ENCODE data around the gene NINJ2.

Gene NINJ2

DNA sequence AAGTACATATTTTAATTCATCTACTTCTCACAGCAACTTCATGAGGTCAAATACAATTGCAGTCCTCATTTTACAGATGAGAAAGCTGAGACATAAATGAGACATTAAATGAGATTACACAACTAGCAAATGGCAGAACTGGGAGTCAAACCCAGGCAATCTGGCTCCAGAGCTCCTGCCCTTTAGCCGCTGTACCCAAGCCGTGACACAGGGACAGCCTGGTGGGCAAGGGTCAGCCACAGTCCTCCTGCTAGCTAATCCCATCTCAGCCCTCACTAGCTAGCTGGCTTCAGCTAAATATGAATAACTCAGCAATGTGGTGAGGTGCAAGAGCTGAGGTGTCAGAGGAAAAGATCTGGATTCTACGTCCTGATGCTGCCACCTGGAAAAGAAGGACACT, 54.8 kb downstream of the NINJ2 start:
- no peaks in the 10 kb centered on the region for H3K36me3 ChIP-seq (ENCODE audit: control insufficient read depth in 1 of 2, insufficient read depth in 2 of 2, low read length in 2 of 2)
- H3K27me3 ChIP-seq (ENCODE audit: control insufficient read depth in 1 of 2, insufficient read depth in 2 of 2, low read length in 2 of 2) = no peaks in the 10 kb centered on the region
- no peak overlapping the region for H3K9ac ChIP-seq (ENCODE audit: low read depth in 1 of 2, low read length in 2 of 2)
- H3K4me1 ChIP-seq (ENCODE audit: control insufficient read depth in 1 of 2, insufficient read depth in 2 of 2, low read length in 2 of 2) = peaks cover 8% of the 10 kb centered on the region in 2 donors
- no peak overlapping the region for H3K4me3 ChIP-seq (ENCODE audit: low read depth in 1 of 2, low read length in 2 of 2)
- no peaks in the 10 kb centered on the region for H3K9me3 ChIP-seq (ENCODE audit: control insufficient read depth in 1 of 2, low read length in 2 of 2)
- H3K27ac ChIP-seq (ENCODE audit: low read depth, low read length) = no peak overlapping the region

- H3K27ac ChIP-seq (ENCODE audit: low read depth, low read length) = no peak overlapping the region
- H3K27me3 ChIP-seq (ENCODE audit: control insufficient read depth in 1 of 2, insufficient read depth in 2 of 2, low read length in 2 of 2) = no peaks in the 10 kb centered on the region
Measured at GRCh38 chr12:607541-608001, 55.7 kb downstream of the NINJ2 start.

GRCh38 chr12:604956-605355, 58.3 kb downstream of the NINJ2 start:
- Histone ChIP-seq H3K9me3 (ENCODE audit: control insufficient read depth in 1 of 2, low read length in 2 of 2) (no peaks in the 10 kb centered on the region), H3K4me1 (ENCODE audit: control insufficient read depth in 1 of 2, insufficient read depth in 2 of 2, low read length in 2 of 2) (peaks cover 2 to 3% of the 10 kb centered on the region in 2 donors), H3K27ac (ENCODE audit: low read depth, low read length) (no peak overlapping the region)

More at GRCh38 chr12:607541-608001, 55.7 kb downstream of the NINJ2 start:
- Histone ChIP-seq H3K9ac (ENCODE audit: low read depth in 1 of 2, low read length in 2 of 2) (no peak overlapping the region), H3K9me3 (ENCODE audit: control insufficient read depth in 1 of 2, low read length in 2 of 2) (no peaks in the 10 kb centered on the region), H3K4me1 (ENCODE audit: control insufficient read depth in 1 of 2, insufficient read depth in 2 of 2, low read length in 2 of 2) (peaks cover 8% of the 10 kb centered on the region in 2 donors), H3K36me3 (ENCODE audit: control insufficient read depth in 1 of 2, insufficient read depth in 2 of 2, low read length in 2 of 2) (no peaks in the 10 kb centered on the region), H3K4me3 (ENCODE audit: low read depth in 1 of 2, low read length in 2 of 2) (no peak overlapping the region)

GRCh38 chr12:602700-603068, 60.6 kb downstream of the NINJ2 start:
- H3K4me3 ChIP-seq (ENCODE audit: low read depth in 1 of 2, low read length in 2 of 2) = no peak overlapping the region
- H3K9me3 ChIP-seq (ENCODE audit: control insufficient read depth in 1 of 2, low read length in 2 of 2) = no peaks in the 10 kb centered on the region
- no peaks in the 10 kb centered on the region for H3K4me1 ChIP-seq (ENCODE audit: control insufficient read depth in 1 of 2, insufficient read depth in 2 of 2, low read length in 2 of 2)
- no peaks in the 10 kb centered on the region for H3K27me3 ChIP-seq (ENCODE audit: control insufficient read depth in 1 of 2, insufficient read depth in 2 of 2, low read length in 2 of 2)
- H3K27ac ChIP-seq (ENCODE audit: low read depth, low read length) = no peak overlapping the region
- H3K36me3 ChIP-seq (ENCODE audit: control insufficient read depth in 1 of 2, insufficient read depth in 2 of 2, low read length in 2 of 2) = no peaks in the 10 kb centered on the region
- H3K9ac ChIP-seq (ENCODE audit: low read depth in 1 of 2, low read length in 2 of 2) = no peak overlapping the region

More at GRCh38 chr12:604956-605355, 58.3 kb downstream of the NINJ2 start:
- H3K36me3 ChIP-seq (ENCODE audit: control insufficient read depth in 1 of 2, insufficient read depth in 2 of 2, low read length in 2 of 2) = no peaks in the 10 kb centered on the region
- no peak overlapping the region for H3K4me3 ChIP-seq (ENCODE audit: low read depth in 1 of 2, low read length in 2 of 2)
- no peak overlapping the region for H3K9ac ChIP-seq (ENCODE audit: low read depth in 1 of 2, low read length in 2 of 2)
- H3K27me3 ChIP-seq (ENCODE audit: control insufficient read depth in 1 of 2, insufficient read depth in 2 of 2, low read length in 2 of 2) = no peaks in the 10 kb centered on the region

DNA sequence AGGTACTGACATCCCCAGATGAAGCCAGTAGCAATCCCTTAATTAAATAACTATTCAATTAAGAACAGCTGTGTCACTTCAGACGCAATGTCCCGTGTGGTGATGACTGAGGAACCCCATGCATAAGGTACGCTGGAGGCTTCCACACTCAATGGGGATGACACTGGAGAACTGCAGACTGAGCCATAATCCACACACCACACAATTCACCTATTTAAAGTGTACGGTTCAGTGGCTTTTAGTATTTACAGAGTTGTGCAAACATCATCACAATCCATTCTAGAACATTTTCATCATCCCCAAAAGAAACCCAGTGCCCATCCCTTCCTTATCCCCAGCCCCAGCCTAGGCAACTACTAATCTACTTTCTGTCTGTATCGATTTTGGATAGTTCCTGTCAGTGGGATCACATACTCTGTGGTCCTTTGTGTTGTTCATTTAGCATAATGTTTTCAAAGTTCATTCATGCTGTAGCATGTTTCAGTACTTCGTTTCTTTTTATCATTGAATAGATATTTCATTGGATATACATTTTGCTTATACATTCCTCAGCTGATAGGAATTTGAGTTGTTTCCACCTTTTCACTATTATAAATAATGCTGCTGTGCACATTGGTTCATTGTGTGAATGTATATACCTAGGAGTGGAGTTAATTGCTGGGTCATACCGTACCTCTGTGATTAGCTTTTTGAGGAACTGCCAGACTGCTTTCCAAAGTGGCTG, 61.1 kb downstream of the NINJ2 start:
- Histone ChIP-seq H3K4me3 (ENCODE audit: low read depth in 1 of 2, low read length in 2 of 2) (no peak overlapping the region), H3K4me1 (ENCODE audit: control insufficient read depth in 1 of 2, insufficient read depth in 2 of 2, low read length in 2 of 2) (no peaks in the 10 kb centered on the region), H3K27ac (ENCODE audit: low read depth, low read length) (no peak overlapping the region), H3K27me3 (ENCODE audit: control insufficient read depth in 1 of 2, insufficient read depth in 2 of 2, low read length in 2 of 2) (no peaks in the 10 kb centered on the region), H3K36me3 (ENCODE audit: control insufficient read depth in 1 of 2, insufficient read depth in 2 of 2, low read length in 2 of 2) (no peaks in the 10 kb centered on the region), H3K9me3 (ENCODE audit: control insufficient read depth in 1 of 2, low read length in 2 of 2) (no peaks in the 10 kb centered on the region), H3K9ac (ENCODE audit: low read depth in 1 of 2, low read length in 2 of 2) (no peak overlapping the region)

DNA sequence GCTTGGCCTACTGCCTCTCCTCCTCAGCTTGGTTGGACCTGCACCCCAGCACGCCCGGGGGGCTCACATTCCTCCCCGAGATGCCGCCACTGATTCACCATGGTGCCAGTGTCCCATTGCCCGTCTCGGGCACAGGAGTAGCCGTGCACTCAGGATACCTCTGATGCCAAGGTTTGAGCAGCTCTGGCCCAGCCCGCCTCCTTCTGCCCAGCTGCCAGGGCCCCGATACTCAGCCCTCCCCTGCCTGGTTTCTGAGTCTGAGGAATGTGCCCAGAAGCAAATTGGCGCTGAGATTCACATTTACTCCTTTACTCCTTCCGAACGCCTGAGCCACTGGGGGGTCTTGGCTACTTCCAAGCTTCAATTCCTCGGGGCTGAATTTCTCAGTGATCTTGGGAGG, 63.5 kb downstream of the NINJ2 start:
- Histone ChIP-seq H3K4me3 (ENCODE audit: low read depth in 1 of 2, low read length in 2 of 2) (no peak overlapping the region), H3K4me1 (ENCODE audit: control insufficient read depth in 1 of 2, insufficient read depth in 2 of 2, low read length in 2 of 2) (no peaks in the 10 kb centered on the region), H3K36me3 (ENCODE audit: control insufficient read depth in 1 of 2, insufficient read depth in 2 of 2, low read length in 2 of 2) (no peaks in the 10 kb centered on the region), H3K27me3 (ENCODE audit: control insufficient read depth in 1 of 2, insufficient read depth in 2 of 2, low read length in 2 of 2) (no peaks in the 10 kb centered on the region), H3K9ac (ENCODE audit: low read depth in 1 of 2, low read length in 2 of 2) (no peak overlapping the region), H3K27ac (ENCODE audit: low read depth, low read length) (no peak overlapping the region), H3K9me3 (ENCODE audit: control insufficient read depth in 1 of 2, low read length in 2 of 2) (no peaks in the 10 kb centered on the region)

GRCh38 chr12:597926-598568, 65.2 kb downstream of the NINJ2 start:
- no peak overlapping the region for H3K4me3 ChIP-seq (ENCODE audit: low read depth in 1 of 2, low read length in 2 of 2)
- no peaks in the 10 kb centered on the region for H3K36me3 ChIP-seq (ENCODE audit: control insufficient read depth in 1 of 2, insufficient read depth in 2 of 2, low read length in 2 of 2)
- no peak overlapping the region for H3K27ac ChIP-seq (ENCODE audit: low read depth, low read length)
- H3K27me3 ChIP-seq (ENCODE audit: control insufficient read depth in 1 of 2, insufficient read depth in 2 of 2, low read length in 2 of 2) = no peaks in the 10 kb centered on the region
- H3K9me3 ChIP-seq (ENCODE audit: control insufficient read depth in 1 of 2, low read length in 2 of 2) = no peaks in the 10 kb centered on the region
- no peak overlapping the region for H3K9ac ChIP-seq (ENCODE audit: low read depth in 1 of 2, low read length in 2 of 2)
- H3K4me1 ChIP-seq (ENCODE audit: control insufficient read depth in 1 of 2, insufficient read depth in 2 of 2, low read length in 2 of 2) = no peaks in the 10 kb centered on the region

DNA sequence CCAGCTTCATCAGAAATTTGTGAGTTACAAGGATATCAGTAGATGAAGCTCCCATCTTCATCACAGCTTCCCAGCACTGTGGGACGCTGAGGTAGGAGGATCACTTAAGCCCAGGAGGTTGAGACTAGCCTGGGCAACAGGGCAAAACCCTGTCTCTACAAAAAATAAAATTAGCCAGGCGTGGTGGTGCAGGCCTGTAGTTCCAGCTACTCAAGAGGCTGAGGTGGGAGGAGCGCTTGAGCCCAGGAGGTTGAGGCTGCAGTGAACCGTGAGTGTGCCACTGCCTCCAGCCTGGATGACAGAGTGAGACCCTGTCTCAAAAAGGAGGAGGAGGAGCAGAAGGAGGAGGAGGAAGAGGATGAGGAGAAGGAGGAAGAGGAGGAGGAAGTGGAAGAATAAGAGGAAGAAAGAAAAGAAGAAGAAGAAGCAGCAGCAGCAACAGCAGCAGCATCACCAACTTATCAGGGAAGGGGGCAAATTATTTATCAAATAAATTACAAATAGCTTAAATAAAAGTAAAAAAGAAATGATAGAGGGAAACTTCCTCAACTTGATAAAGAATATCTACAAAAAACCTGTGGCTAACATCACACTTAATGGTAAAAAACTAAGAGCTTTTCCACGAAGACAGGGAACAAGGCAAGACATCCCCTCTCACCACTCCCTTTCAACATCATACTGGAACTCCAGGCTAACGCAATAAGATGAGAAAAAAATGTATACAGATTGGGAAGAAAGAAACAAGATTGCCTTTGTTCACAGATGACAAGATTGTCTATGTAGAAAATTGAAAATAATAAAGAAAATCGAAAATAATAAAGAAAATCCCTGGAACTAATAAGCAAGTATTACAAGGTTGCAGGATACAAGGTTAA, 69.6 kb downstream of the NINJ2 start:
- Histone ChIP-seq H3K27ac (ENCODE audit: low read depth, low read length) (no peak overlapping the region), H3K9ac (ENCODE audit: low read depth in 1 of 2, low read length in 2 of 2) (no peak overlapping the region)

GRCh38 chr12:592024-592505, 71.2 kb downstream of the NINJ2 start:
- no peak overlapping the region for H3K4me3 ChIP-seq (ENCODE audit: low read depth in 1 of 2, low read length in 2 of 2)
- H3K9ac ChIP-seq (ENCODE audit: low read depth in 1 of 2, low read length in 2 of 2) = no peak overlapping the region
- H3K27me3 ChIP-seq (ENCODE audit: control insufficient read depth in 1 of 2, insufficient read depth in 2 of 2, low read length in 2 of 2) = no peaks in the 10 kb centered on the region
- no peak overlapping the region for H3K27ac ChIP-seq (ENCODE audit: low read depth, low read length)
- H3K4me1 ChIP-seq (ENCODE audit: control insufficient read depth in 1 of 2, insufficient read depth in 2 of 2, low read length in 2 of 2) = peaks cover 10 to 12% of the 10 kb centered on the region in 2 donors
- H3K9me3 ChIP-seq (ENCODE audit: control insufficient read depth in 1 of 2, low read length in 2 of 2) = no peaks in the 10 kb centered on the region
- no peaks in the 10 kb centered on the region for H3K36me3 ChIP-seq (ENCODE audit: control insufficient read depth in 1 of 2, insufficient read depth in 2 of 2, low read length in 2 of 2)

More for the DNA sequence above, 69.6 kb downstream of the NINJ2 start:
- H3K36me3 ChIP-seq (ENCODE audit: control insufficient read depth in 1 of 2, insufficient read depth in 2 of 2, low read length in 2 of 2) = no peaks in the 10 kb centered on the region
- no peaks in the 10 kb centered on the region for H3K27me3 ChIP-seq (ENCODE audit: control insufficient read depth in 1 of 2, insufficient read depth in 2 of 2, low read length in 2 of 2)
- no peak overlapping the region for H3K4me3 ChIP-seq (ENCODE audit: low read depth in 1 of 2, low read length in 2 of 2)
- no peaks in the 10 kb centered on the region for H3K9me3 ChIP-seq (ENCODE audit: control insufficient read depth in 1 of 2, low read length in 2 of 2)
- H3K4me1 ChIP-seq (ENCODE audit: control insufficient read depth in 1 of 2, insufficient read depth in 2 of 2, low read length in 2 of 2) = peaks cover 10 to 12% of the 10 kb centered on the region in 2 donors
